ENCODE measurements around the gene SLC1A3. TPM values are rescaled to one million over a fixed set of nuclear protein-coding genes. Genes with fewer than 3 reads are reported as not detected.

Gene SLC1A3
- total RNA-seq, 1 experiment from 2014 or later = 18.6 TPM

DNA sequence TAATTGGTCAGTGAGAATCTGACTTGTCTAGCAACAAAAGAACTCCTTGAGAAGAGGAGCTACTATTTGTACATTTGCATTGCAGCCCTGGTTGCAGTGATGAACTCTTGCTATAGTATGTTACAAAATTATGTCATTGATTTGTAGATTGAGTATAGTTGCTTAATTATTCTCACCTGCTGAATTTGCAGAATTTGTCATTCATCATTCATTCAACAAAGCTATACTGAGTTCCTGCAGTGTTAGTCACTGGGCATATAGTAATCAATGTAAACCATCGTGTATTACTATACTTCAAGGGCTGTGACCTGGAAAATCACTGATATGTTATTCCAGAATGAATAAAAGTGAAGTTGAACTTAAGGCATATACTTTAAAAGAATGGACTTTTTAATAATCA is 50.1 kb downstream of the SLC1A3 start:
- no peak overlapping the region for H3K56ac ChIP-seq (ENCODE audit: insufficient read length, low read depth, low read length)
- no peak overlapping the region for H3K27ac ChIP-seq (ENCODE audit: insufficient read length, low read depth, low read length)
- H2BK20ac ChIP-seq (ENCODE audit: low read depth, low read length, poor library complexity, severe bottlenecking) = no peak overlapping the region
- no peak overlapping the region for H3K23ac ChIP-seq (ENCODE audit: insufficient read length, low read depth, low read length)
- H4K5ac ChIP-seq (ENCODE audit: insufficient read length, low read depth, low read length) = no peak overlapping the region
- H2BK120ac ChIP-seq (ENCODE audit: low read depth, low read length, poor library complexity, severe bottlenecking) = no peak overlapping the region
- no peak overlapping the region for H2BK12ac ChIP-seq (ENCODE audit: insufficient read length, low read depth, low read length)
- H3T11ph ChIP-seq (ENCODE audit: low read length) = no peak overlapping the region
- H3K4me2 ChIP-seq (ENCODE audit: insufficient read depth, insufficient read length, low read length) = no peak overlapping the region
- Mint-ChIP-seq H3K9me3 (no peaks in the 10 kb centered on the region), H3K4me1 (peaks cover 15 to 20% of the 10 kb centered on the region in 2 experiments), H3K27ac (no peak overlapping the region), H3K36me3 (ENCODE audit: insufficient read depth in 1 of 3, low read depth in 3 of 3) (peaks cover 0 to 3% (median 0%) of the 10 kb centered on the region in 3 experiments; a peak in 2 of 7 replicates), H3K27me3 (ENCODE audit: low read depth) (no peaks in the 10 kb centered on the region), H3K4me3 (no peak overlapping the region)
- H2AK5ac ChIP-seq (ENCODE audit: insufficient read length, low read length) = no peak overlapping the region
- H4K91ac ChIP-seq (ENCODE audit: insufficient read length, low read depth, low read length) = no peak overlapping the region
- H3K23me2 ChIP-seq (ENCODE audit: insufficient read length, low read depth, low read length, poor library complexity, severe bottlenecking) = no peaks in the 10 kb centered on the region
- peaks cover 15% of the 10 kb centered on the region; the same call in 1 of the 2 replicates for H3K4me1 ChIP-seq (ENCODE audit: insufficient read depth, low read length)
- H3K9ac ChIP-seq (ENCODE audit: extremely low read depth, insufficient read length, low read length) = no peak overlapping the region
- H3K27me3 ChIP-seq (ENCODE audit: insufficient read depth, low read length) = no peaks in the 10 kb centered on the region
- no peak overlapping the region for H3K4ac ChIP-seq (ENCODE audit: low read depth, low read length)
- no peak overlapping the region for H2BK15ac ChIP-seq (ENCODE audit: low read depth, low read length)
- WGBS (ENCODE audit: extremely low coverage, insufficient read length, low lambda C conversion rate) = no CpG with 5 or more reads among the region's 1 CpG
- no peak for DNase-seq
- H4K8ac ChIP-seq (replicated peaks; ENCODE audit: insufficient read length, low read depth, low read length) = no peak overlapping the region
- no peak overlapping the region for H2BK5ac ChIP-seq (ENCODE audit: insufficient read length, low read length)
- H3K14ac ChIP-seq (ENCODE audit: insufficient read depth, low read length) = no peak overlapping the region
- no peak overlapping the region for H2AFZ ChIP-seq (ENCODE audit: low read length)
- no peaks in the 10 kb centered on the region for H4K20me1 ChIP-seq (ENCODE audit: control insufficient read depth, insufficient read depth, insufficient read length)
- H3K9me3 ChIP-seq (ENCODE audit: control insufficient read depth, low read depth, low read length) = no peaks in the 10 kb centered on the region
- TF ChIP-seq, protein P1, sequence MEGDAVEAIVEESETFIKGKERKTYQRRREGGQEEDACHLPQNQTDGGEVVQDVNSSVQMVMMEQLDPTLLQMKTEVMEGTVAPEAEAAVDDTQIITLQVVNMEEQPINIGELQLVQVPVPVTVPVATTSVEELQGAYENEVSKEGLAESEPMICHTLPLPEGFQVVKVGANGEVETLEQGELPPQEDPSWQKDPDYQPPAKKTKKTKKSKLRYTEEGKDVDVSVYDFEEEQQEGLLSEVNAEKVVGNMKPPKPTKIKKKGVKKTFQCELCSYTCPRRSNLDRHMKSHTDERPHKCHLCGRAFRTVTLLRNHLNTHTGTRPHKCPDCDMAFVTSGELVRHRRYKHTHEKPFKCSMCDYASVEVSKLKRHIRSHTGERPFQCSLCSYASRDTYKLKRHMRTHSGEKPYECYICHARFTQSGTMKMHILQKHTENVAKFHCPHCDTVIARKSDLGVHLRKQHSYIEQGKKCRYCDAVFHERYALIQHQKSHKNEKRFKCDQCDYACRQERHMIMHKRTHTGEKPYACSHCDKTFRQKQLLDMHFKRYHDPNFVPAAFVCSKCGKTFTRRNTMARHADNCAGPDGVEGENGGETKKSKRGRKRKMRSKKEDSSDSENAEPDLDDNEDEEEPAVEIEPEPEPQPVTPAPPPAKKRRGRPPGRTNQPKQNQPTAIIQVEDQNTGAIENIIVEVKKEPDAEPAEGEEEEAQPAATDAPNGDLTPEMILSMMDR (conservative IDR thresholded peaks at IDR 0.05) = no peak
- no peaks in the 10 kb centered on the region for H3K79me1 ChIP-seq (ENCODE audit: insufficient read depth, low read depth, low read length, poor library complexity, severe bottlenecking)
- no peak overlapping the region for H3K18ac ChIP-seq (ENCODE audit: insufficient read length, low read depth, low read length)
- H3K79me2 ChIP-seq (ENCODE audit: insufficient read depth, low read length) = 0 out of 2 replicates have a peak, but pooled peaks cover 1% of the 10 kb centered on the region

Data from H9 (cell line).